IMR-90 (cell line): ENCODE results near the gene ADAMTSL1. TPM values are rescaled to one million over a fixed set of nuclear protein-coding genes. Genes with fewer than 3 reads are reported as not detected.

Source experiments
- ATAC-seq: fragments of 200-7000 bp; cut with Tn5 transposase; 2 replicates; pipeline ENCODE4 v1.9.1; 2020; ENCODE audit warnings: low read depth, mild to moderate bottlenecking, moderate library complexity
- BruUV-seq: library from RNA; stranded (reverse); fragments of 400-500 nt; replicated peaks from 2 replicates; lab custom pipeline; 2021; lab: Mats Ljungman, UMichigan
- CTCF ChIA-PET: fragments of 300-600 bp; formaldehyde crosslinking; extraction: SDS; loops from one replicate; lab custom pipeline; 2021; ENCODE audit warnings: antibody characterized with exemption; lab: Yijun Ruan, JAX
- POLR2A ChIA-PET: fragments of 300-600 bp; sonication (Branson Sonifier 250); formaldehyde crosslinking; loops from one replicate; lab custom pipeline; 2022; ENCODE audit warnings: antibody characterized with exemption; ENCODE audit not compliant: unreplicated experiment; lab: Charles Lee
- DNase-seq: peaks from one replicate; pipeline ENCODE4 v3.0.0; 2013
- H2AFZ ChIP-seq: replicated peaks from 2 replicates; pipeline ENCODE3; 2013; ENCODE audit warnings: low read length, mild to moderate bottlenecking; ENCODE audit not compliant: poor library complexity
- H2AK5ac ChIP-seq: 2 replicates; pipeline ENCODE4 v1.6.1; 2013; ENCODE audit warnings: low read depth, low read length, inconsistent platforms
- H2AK9ac ChIP-seq: replicated peaks from 2 replicates; pipeline ENCODE3; 2013; ENCODE audit warnings: mild to moderate bottlenecking, low read depth, low read length, moderate library complexity; ENCODE audit not compliant: poor library complexity
- H2BK120ac ChIP-seq: 2 replicates; pipeline ENCODE4 v1.6.1; 2013; ENCODE audit warnings: low read depth, low read length, inconsistent platforms
- H2BK15ac ChIP-seq: 3 replicates; pipeline ENCODE4 v1.6.1; 2013; ENCODE audit warnings: low read depth, low read length, inconsistent platforms
- H2BK20ac ChIP-seq: 2 replicates; pipeline ENCODE4 v1.6.1; 2013; ENCODE audit warnings: low read depth, mild to moderate bottlenecking, inconsistent platforms, low read length, moderate library complexity
- H2BK5ac ChIP-seq: 2 replicates; pipeline ENCODE4 v1.6.1; 2013; ENCODE audit warnings: mild to moderate bottlenecking, low read depth, low read length, inconsistent platforms; ENCODE audit not compliant: poor library complexity, severe bottlenecking
- H3K14ac ChIP-seq: replicated peaks from 2 replicates; pipeline ENCODE4 v1.6.1; 2013; ENCODE audit warnings: low read depth, low read length, inconsistent platforms
- H3K18ac ChIP-seq: 2 replicates; pipeline ENCODE4 v1.6.1; 2013; ENCODE audit warnings: low read depth, low read length, control low read depth
- H3K23ac ChIP-seq: 2 replicates; pipeline ENCODE4 v1.6.1; 2013; ENCODE audit warnings: low read depth, low read length, inconsistent platforms
- H3K27ac ChIP-seq: 2 replicates; pipeline ENCODE4 v1.5.1; 2013; ENCODE audit warnings: mild to moderate bottlenecking, control low read depth, low read length; ENCODE audit not compliant: insufficient read depth
- H3K27me3 ChIP-seq: 2 replicates; pipeline ENCODE4 v1.6.1; 2013; ENCODE audit warnings: low read length; ENCODE audit not compliant: control insufficient read depth, insufficient read depth
- H3K36me3 ChIP-seq: 2 replicates; pipeline ENCODE4 v1.6.1; 2013; ENCODE audit warnings: low read length, mixed read lengths; ENCODE audit not compliant: control insufficient read depth, insufficient read depth
- H3K4ac ChIP-seq: 2 replicates; pipeline ENCODE4 v1.6.1; 2013; ENCODE audit warnings: low read depth, low read length, inconsistent platforms
- H3K4me1 ChIP-seq: 2 replicates; pipeline ENCODE4 v1.6.1; 2013; ENCODE audit warnings: low read length, mixed read lengths; ENCODE audit not compliant: control insufficient read depth, insufficient read depth
- H3K4me2 ChIP-seq: 2 replicates; pipeline ENCODE4 v1.6.1; 2013; ENCODE audit warnings: low read depth, mild to moderate bottlenecking, control low read depth, low read length, moderate library complexity
- H3K4me3 ChIP-seq: 2 replicates; pipeline ENCODE4 v1.5.1; 2013; ENCODE audit warnings: low read depth, mild to moderate bottlenecking, control low read depth, low read length, moderate library complexity; ENCODE audit not compliant: insufficient read depth
- H3K56ac ChIP-seq: 2 replicates; pipeline ENCODE4 v1.6.1; 2013; ENCODE audit warnings: low read length, inconsistent platforms; ENCODE audit not compliant: insufficient read depth; ENCODE audit errors: extremely low read depth
- H3K79me1 ChIP-seq, 2 experiments: 2 replicates each; pipeline ENCODE4 v1.6.1; 2013; ENCODE audit warnings: low read length in 2 of 2, inconsistent platforms in 1 of 2, low read depth in 1 of 2
- H3K9ac ChIP-seq: 2 replicates; pipeline ENCODE4 v1.6.1; 2013; ENCODE audit warnings: low read depth, low read length, control low read depth
- H3K9me1 ChIP-seq: 2 replicates; pipeline ENCODE4 v1.6.1; 2013; ENCODE audit warnings: low read length, inconsistent platforms; ENCODE audit not compliant: insufficient read depth
- H3K9me3 ChIP-seq: 2 replicates; pipeline ENCODE4 v1.6.1; 2013; ENCODE audit warnings: low read length; ENCODE audit not compliant: control insufficient read depth, insufficient read depth
- H4K20me1 ChIP-seq: 2 replicates; pipeline ENCODE4 v1.6.1; 2013; ENCODE audit warnings: low read length, inconsistent platforms; ENCODE audit not compliant: insufficient read depth
- H4K5ac ChIP-seq: 2 replicates; pipeline ENCODE4 v1.6.1; 2013; ENCODE audit warnings: mild to moderate bottlenecking, low read depth, low read length, control low read depth
- H4K8ac ChIP-seq, 2 experiments: 2 replicates each; pipeline ENCODE4 v1.6.1; 2013; ENCODE audit warnings: low read depth in 2 of 2, low read length in 2 of 2, control low read depth in 1 of 2, inconsistent platforms in 1 of 2
- H4K91ac ChIP-seq: 2 replicates; pipeline ENCODE4 v1.6.1; 2013; ENCODE audit warnings: low read depth, low read length, inconsistent platforms; ENCODE audit not compliant: insufficient read depth
- BHLHE40 ChIP-seq: fragments of 150-350 bp; IDR thresholded peaks from 2 replicates; pipeline ENCODE4 v1.6.1; 2016; ENCODE audit warnings: mild to moderate bottlenecking, low read depth, low read length
- CEBPB ChIP-seq: IDR thresholded peaks from 2 replicates; pipeline ENCODE4 v1.6.1; 2012; ENCODE audit warnings: low read depth, low read length, improper control_type of control experiment
- CHD1 ChIP-seq: IDR thresholded peaks from 2 replicates; pipeline ENCODE4 v1.6.1; 2012; ENCODE audit warnings: low read depth, low read length, improper control_type of control experiment
- ELK1 ChIP-seq: fragments of 150-350 bp; IDR thresholded peaks from 2 replicates; pipeline ENCODE4 v1.6.1; 2016; ENCODE audit warnings: low read depth, mild to moderate bottlenecking, low read length, moderate library complexity, borderline replicate concordance
- FOS ChIP-seq: fragments of 150-350 bp; IDR thresholded peaks from 2 replicates; pipeline ENCODE4 v1.6.1; 2016; ENCODE audit warnings: low read depth, low read length
- MAFK ChIP-seq: IDR thresholded peaks from 2 replicates; pipeline ENCODE4 v1.6.1; 2012; ENCODE audit warnings: low read depth, low read length, improper control_type of control experiment
- MAZ ChIP-seq: IDR thresholded peaks from 2 replicates; pipeline ENCODE4 v1.6.1; 2012; ENCODE audit warnings: low read depth, mild to moderate bottlenecking, low read length, improper control_type of control experiment, moderate library complexity, borderline replicate concordance
- MXI1 ChIP-seq: IDR thresholded peaks from 2 replicates; pipeline ENCODE4 v1.6.1; 2012; ENCODE audit warnings: low read depth, mild to moderate bottlenecking, low read length, moderate library complexity, borderline replicate concordance
- NFE2L2 ChIP-seq: fragments of 150-350 bp; IDR thresholded peaks from 2 replicates; pipeline ENCODE4 v1.6.1; 2016; ENCODE audit warnings: low read depth, mild to moderate bottlenecking, low read length
- POLR2A ChIP-seq: IDR thresholded peaks from 2 replicates; pipeline ENCODE4 v1.6.1; 2012; ENCODE audit warnings: mild to moderate bottlenecking, low read depth, low read length
- RAD21 ChIP-seq: IDR thresholded peaks from 2 replicates; pipeline ENCODE4 v1.6.1; 2012; ENCODE audit warnings: low read length, improper control_type of control experiment
- RCOR1 ChIP-seq: IDR thresholded peaks from 2 replicates; pipeline ENCODE4 v1.6.1; 2012; ENCODE audit warnings: mild to moderate bottlenecking, low read length, improper control_type of control experiment; ENCODE audit not compliant: insufficient replicate concordance
- RFX5 ChIP-seq: IDR thresholded peaks from 2 replicates; pipeline ENCODE4 v1.8.0; 2012; ENCODE audit warnings: low read depth, mild to moderate bottlenecking, low read length, moderate library complexity
- SMC3 ChIP-seq: fragments of 150-350 bp; IDR thresholded peaks from 2 replicates; pipeline ENCODE4 v1.6.1; 2016; ENCODE audit warnings: low read depth, mild to moderate bottlenecking, antibody characterized with exemption, low read length, moderate library complexity
- USF2 ChIP-seq: fragments of 150-350 bp; IDR thresholded peaks from 2 replicates; pipeline ENCODE4 v1.6.1; 2017; ENCODE audit warnings: mild to moderate bottlenecking, antibody characterized with exemption, low read length, low read depth
- WGBS, 2 experiments: methylation state at CpG; one replicate each; pipeline versions ENCODE4 v1.1.5 to v1.1.7; 2013; ENCODE audit warnings: missing lambda C conversion rate in 2 of 2; ENCODE audit not compliant: insufficient read length in 1 of 2; ENCODE audit errors: extremely low coverage in 2 of 2; 5-methylcytosine and 5-hydroxymethylcytosine counted together
- dilution Hi-C: fragments of 300-500 bp; cut with HindIII; formaldehyde crosslinking; loops from one replicate; pipeline ENCODE4 v1.14.3; 2018; ENCODE audit warnings: low sequenced_read_pairs; ENCODE audit not compliant: unreplicated experiment
- in situ Hi-C: fragments of 300-500 bp; cut with MboI; formaldehyde crosslinking; loops from 3 replicates; pipeline ENCODE4 v1.14.3; 2019; ENCODE audit warnings: low sequenced_read_pairs, inconsistent platforms, mixed read lengths
- intact Hi-C: fragments of 100-400 bp; cut with micrococcal nuclease; formaldehyde crosslinking; loops from 2 replicates; pipeline ENCODE4 v1.10.0; 2022
- polyA plus RNA-seq, 3 experiments: library from polyadenylated mRNA; depleted of rRNA; stranded (reverse); fragments of >200 nt; gene quantifications; 2 replicates each; pipeline ENCODE4 v1.2.3, GENCODE V29; 2012; ENCODE audit warnings: low replicate concordance in 1 of 3
- total RNA-seq: library from RNA; depleted of rRNA; stranded (reverse); fragments of >200 nt; gene quantifications from 2 replicates; pipeline ENCODE4 v1.2.3, GENCODE V29; 2012

The ADAMTSL1 gene
- total and polyA plus RNA-seq, 2 of the 4 experiments (the other 2 are of a cell fraction): 38.2 to 62.2 TPM

GRCh38 chr9:18786196-18786595 lies 312.2 kb downstream of the ADAMTSL1 start:
- Histone ChIP-seq H2BK5ac (no peak overlapping the region), H4K91ac (no peak overlapping the region), H3K18ac (no peak overlapping the region), H3K4me2 (no peak overlapping the region), H3K23ac (no peak overlapping the region), H3K36me3 (no peaks in the 10 kb centered on the region), H3K79me1 (no peaks in the 10 kb centered on the region), H3K4ac (no peak overlapping the region), H3K56ac (no peak overlapping the region), H3K27me3 (no peaks in the 10 kb centered on the region), H4K8ac (no peak overlapping the region), H3K14ac (no peak overlapping the region), H2AFZ (no peak overlapping the region), H2AK5ac (no peak overlapping the region), H3K27ac (no peak overlapping the region), H3K9ac (no peak overlapping the region), H2BK120ac (no peak overlapping the region), H3K9me3 (no peaks in the 10 kb centered on the region), H3K4me3 (no peak overlapping the region), H3K4me1 (peaks cover 3% of the 10 kb centered on the region), H2AK9ac (no peak overlapping the region), H4K5ac (no peak overlapping the region), H4K20me1 (no peaks in the 10 kb centered on the region), H2BK15ac (no peak overlapping the region), H3K9me1 (no peaks in the 10 kb centered on the region), H2BK20ac (no peak overlapping the region)
- dilution Hi-C loops: no loop called here
- ATAC-seq (no peak), DNase-seq (no peak)
- in situ Hi-C loops: no loop called here
- intact Hi-C loops: no loop called here
- CTCF ChIA-PET: no interaction called here
- POLR2A ChIA-PET: no interaction called here
- TF ChIP-seq BHLHE40 (no peak), RCOR1 (no peak), CEBPB (no peak), MAFK (no peak), USF2 (no peak), SMC3 (no peak), ELK1 (no peak), CHD1 (no peak), RFX5 (no peak), MAZ (no peak), NFE2L2 (no peak), POLR2A (no peak), FOS (no peak), MXI1 (no peak), RAD21 (no peak)
- no CpG with 5 or more reads among the region's 3 CpGs for WGBS, 2 experiments
- no TSS peak for BruUV-seq
